Naive thymus-derived CD4-positive, alpha-beta T cell (primary cell): ENCODE measurements around the gene IL36B. TPM values are rescaled to one million over a fixed set of nuclear protein-coding genes. Genes with fewer than 3 reads are reported as not detected.

Experiments
- ATAC-seq: fragments of 150-1000 bp; cut with Tn5 transposase; 2 replicates; pipeline ENCODE4 v1.10.0; 2021; ENCODE audit warnings: mild to moderate bottlenecking, moderate library complexity
- CTCF ChIA-PET: fragments of 350-600 bp; sonication (Branson Sonifier 250); formaldehyde crosslinking; loops from one replicate; lab custom pipeline; 2021; ENCODE audit warnings: antibody characterized with exemption; lab: Charles Lee
- POLR2A ChIA-PET: fragments of 350-600 bp; sonication (Branson Sonifier 250); formaldehyde crosslinking; loops from one replicate; lab custom pipeline; 2021; ENCODE audit warnings: antibody characterized with exemption, inconsistent platforms; lab: Charles Lee
- DNase-seq, 9 donors: peaks; one replicate each; pipeline versions ENCODE4 v3.0.0 to v3.0.0-alpha.2; 2020 to 2022; ENCODE audit warnings: mixed read lengths in 1 of 9
- H3K27ac ChIP-seq: one replicate; pipeline ENCODE4 v1.7.0; 2013; ENCODE audit warnings: mild to moderate bottlenecking, low read depth, low read length, moderate library complexity
- H3K27me3 ChIP-seq, 2 donors: one replicate each; pipeline ENCODE4 v1.7.0; 2013; ENCODE audit warnings: low read length in 2 of 2, mild to moderate bottlenecking in 2 of 2, moderate library complexity in 2 of 2; ENCODE audit not compliant: control insufficient read depth in 2 of 2, insufficient read depth in 2 of 2
- H3K36me3 ChIP-seq, 3 experiments: 1 replicate in 2 of 3; 2 replicates in 1 of 3; pipeline ENCODE4 v1.7.0; 2013; ENCODE audit warnings: low read length in 3 of 3, mild to moderate bottlenecking in 3 of 3, moderate library complexity in 1 of 3; ENCODE audit not compliant: insufficient read depth in 3 of 3, control insufficient read depth in 2 of 3
- H3K4me1 ChIP-seq, 2 donors: one replicate each; pipeline ENCODE4 v1.7.0; 2013; ENCODE audit warnings: low read length in 2 of 2, mild to moderate bottlenecking in 2 of 2, moderate library complexity in 1 of 2; ENCODE audit not compliant: control insufficient read depth in 2 of 2, insufficient read depth in 2 of 2
- H3K4me3 ChIP-seq: 2 replicates; pipeline ENCODE4 v1.7.0; 2013; ENCODE audit warnings: mild to moderate bottlenecking, low read length
- H3K9me3 ChIP-seq, 3 experiments: 1 replicate in 2 of 3; 2 replicates in 1 of 3; pipeline ENCODE4 v1.7.0; 2013; ENCODE audit warnings: low read length in 3 of 3; ENCODE audit not compliant: control insufficient read depth in 2 of 3
- H3K27ac Mint-ChIP-seq, 9 donors: one replicate each; pipeline ENCODE4 v1.8.0; 2020 to 2022; ENCODE audit warnings: mixed read lengths in 9 of 9, mild to moderate bottlenecking in 8 of 9, moderate library complexity in 5 of 9, inconsistent platforms in 2 of 9
- H3K27me3 Mint-ChIP-seq, 5 donors: one replicate each; pipeline ENCODE4 v1.8.0; 2021 to 2022; ENCODE audit warnings: mixed read lengths in 5 of 5, mild to moderate bottlenecking in 1 of 5
- H3K36me3 Mint-ChIP-seq, 5 donors: one replicate each; pipeline ENCODE4 v1.8.0; 2020 to 2022; ENCODE audit warnings: mixed read lengths in 5 of 5, mild to moderate bottlenecking in 3 of 5, inconsistent platforms in 1 of 5
- H3K4me1 Mint-ChIP-seq, 7 donors: one replicate each; pipeline ENCODE4 v1.8.0; 2020 to 2022; ENCODE audit warnings: mixed read lengths in 7 of 7, mild to moderate bottlenecking in 3 of 7, inconsistent platforms in 1 of 7
- H3K4me3 Mint-ChIP-seq, 10 donors: one replicate each; pipeline ENCODE4 v1.8.0; 2020 to 2022; ENCODE audit warnings: mild to moderate bottlenecking in 10 of 10, mixed read lengths in 10 of 10, moderate library complexity in 6 of 10, inconsistent platforms in 2 of 10
- H3K9me3 Mint-ChIP-seq, 11 donors: one replicate each; pipeline ENCODE4 v1.8.0; 2020 to 2022; ENCODE audit warnings: mixed read lengths in 11 of 11, mild to moderate bottlenecking in 4 of 11, inconsistent platforms in 1 of 11, moderate library complexity in 1 of 11
- intact Hi-C, 2 donors: fragments of 100-400 bp; cut with micrococcal nuclease; formaldehyde crosslinking; loops; one replicate each; pipeline ENCODE4 v1.15.1; 2023
- polyA plus RNA-seq, 2 donors: library from polyadenylated mRNA; unstranded; fragments of 300-500 nt; fragmentation: Illumina TruSeq; gene quantifications; one replicate each; pipeline ENCODE4 v1.2.3, GENCODE V29; 2021
- total RNA-seq, 6 experiments: library from RNA in 5 of 6; stranded (reverse) in 5 of 6; gene quantifications; 1 replicate in 5 of 6; 2 replicates in 1 of 6; pipeline ENCODE4 v1.2.3 and lab custom pipeline; 2021 to 2026

The IL36B gene
- total and polyA plus RNA-seq, 7 experiments from 2014 or later: not detected

GRCh38 chr2:112985090-112985489 lies 67.6 kb downstream of the IL36B start:
- intact Hi-C loops: loop anchor here (1.0 to 10.0 kb wide), 8 partner anchors 11 to 390 kb away; no protein-coding TSS in a partner anchor
- ATAC-seq (peak; percentile 95), DNase-seq (peak in 7 of 9 donors; percentile 49 to 74 (median 59))
- Histone ChIP-seq H3K4me3 (no peak overlapping the region), H3K9me3 (peaks cover 0 to 8% (median 5%) of the 10 kb centered on the region in 3 experiments), H3K36me3 (no peaks in the 10 kb centered on the region), H3K4me1 (peaks cover 0 to 32% of the 10 kb centered on the region in 2 donors), H3K27me3 (no peaks in the 10 kb centered on the region), H3K27ac (peak overlapping the region; percentile 43)
- Mint-ChIP-seq H3K27me3 (peaks cover 0 to 4% (median 0%) of the 10 kb centered on the region in 5 donors), H3K9me3 (peaks cover 0 to 18% (median 8%) of the 10 kb centered on the region in 11 donors), H3K4me1 (peaks cover 17 to 36% (median 25%) of the 10 kb centered on the region in 7 donors), H3K36me3 (peaks cover 0 to 19% (median 0%) of the 10 kb centered on the region in 5 donors), H3K27ac (peak overlapping the region; percentile 46 to 87 (median 73)), H3K4me3 (peak overlapping the region in 8 of 10 donors; percentile 0 to 50 (median 12))
- ChIA-PET POLR2A (interaction anchor here (0.9 to 2.8 kb wide), 6 partner anchors 8 to 189 kb away, joined by 3 to 35 read pairs (median 4); partner anchors contain the start of gene PSD4), CTCF (interaction anchor here (0.6 to 2.7 kb wide), 15 partner anchors 10 to 220 kb away, joined by 3 to 26 read pairs (median 4); no protein-coding TSS in a partner anchor)

GRCh38 chr2:112980537-112980936 lies 72.1 kb downstream of the IL36B start:
- ChIA-PET POLR2A (no interaction called here), CTCF (interaction anchor here (1.2 kb wide), 1 partner anchor 96 kb away, joined by 5 read pairs; no protein-coding TSS in a partner anchor)
- H3K4me3 Mint-ChIP-seq: peak overlapping the region in 6 of 10 donors; percentile 14 to 67 (median 48)
- H3K36me3 Mint-ChIP-seq: no peaks in the 10 kb centered on the region
- Histone ChIP-seq H3K27ac (peak overlapping the region; percentile 32), H3K4me3 (no peak overlapping the region), H3K27me3 (no peaks in the 10 kb centered on the region), H3K9me3 (no peaks in the 10 kb centered on the region), H3K4me1 (peaks cover 0 to 37% of the 10 kb centered on the region in 2 donors), H3K36me3 (no peaks in the 10 kb centered on the region)
- DNase-seq (peak in 2 of 9 donors; percentile 11 to 20), ATAC-seq (no peak)
- peaks cover 0 to 6% (median 0%) of the 10 kb centered on the region in 5 donors for H3K27me3 Mint-ChIP-seq
- intact Hi-C loops: loop anchor here in 1 of 2 donors (2.0 to 10.0 kb wide), 3 partner anchors 16 to 394 kb away; no protein-coding TSS in a partner anchor
- peaks cover 22 to 57% (median 32%) of the 10 kb centered on the region in 7 donors for H3K4me1 Mint-ChIP-seq
- H3K27ac Mint-ChIP-seq: peak overlapping the region in 6 of 9 donors; percentile 80 to 97 (median 91)
- H3K9me3 Mint-ChIP-seq: no peaks in the 10 kb centered on the region

GRCh38 chr2:112979731-112980130 lies 72.9 kb downstream of the IL36B start:
- Mint-ChIP-seq H3K4me1 (peaks cover 15 to 49% (median 26%) of the 10 kb centered on the region in 7 donors), H3K9me3 (no peaks in the 10 kb centered on the region), H3K36me3 (no peaks in the 10 kb centered on the region), H3K27me3 (peaks cover 0 to 11% (median 0%) of the 10 kb centered on the region in 5 donors), H3K4me3 (peak overlapping the region in 1 of 10 donors; percentile 3), H3K27ac (peak overlapping the region in 5 of 9 donors; percentile 7 to 87 (median 36))
- ChIA-PET CTCF (interaction anchor here (1.2 kb wide), 1 partner anchor 97 kb away, joined by 5 read pairs; no protein-coding TSS in a partner anchor), POLR2A (interaction anchor here (0.6 to 1.6 kb wide), 4 partner anchors 16 to 153 kb away, joined by 4 to 6 read pairs (median 4); no protein-coding TSS in a partner anchor)
- intact Hi-C loops: loop anchor here in 1 of 2 donors (2.0 to 10.0 kb wide), 3 partner anchors 17 to 395 kb away; no protein-coding TSS in a partner anchor
- H3K27ac ChIP-seq: peak overlapping the region; percentile 32
- ATAC-seq (no peak), DNase-seq (no peak)
- H3K9me3 ChIP-seq: no peaks in the 10 kb centered on the region
- H3K36me3 ChIP-seq: no peaks in the 10 kb centered on the region
- peaks cover 0 to 29% of the 10 kb centered on the region in 2 donors for H3K4me1 ChIP-seq
- H3K4me3 ChIP-seq: no peak overlapping the region
- H3K27me3 ChIP-seq: no peaks in the 10 kb centered on the region

DNA sequence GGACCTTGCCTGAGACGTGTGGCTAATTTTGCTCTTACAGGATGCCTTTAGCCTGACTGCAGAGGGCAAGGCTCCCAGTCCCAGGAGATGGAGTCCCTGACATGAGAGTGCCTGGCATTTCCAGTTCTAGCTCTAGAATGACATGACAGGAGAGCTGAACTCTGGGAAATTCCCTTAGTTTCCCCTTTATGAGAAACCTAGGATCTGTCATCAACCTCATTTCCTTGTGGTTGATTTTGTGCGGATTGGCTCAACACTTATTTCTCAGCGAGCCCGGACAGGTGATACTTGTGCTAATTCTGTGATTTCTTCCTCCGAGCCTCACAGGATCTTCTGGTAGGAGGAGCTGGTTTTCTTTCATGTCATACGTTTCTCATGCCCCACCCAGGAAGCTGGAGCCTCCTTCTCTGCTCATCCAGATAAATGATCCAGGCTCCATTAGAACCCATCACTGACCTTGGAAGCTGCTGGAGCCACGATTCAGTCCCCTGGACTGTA lies 75.1 kb downstream of the IL36B start, which contains the start of gene IL36G:
Gene IL36G (plus strand): TSS at position 448 of the 498 bp plus-strand sequence. CDS start 633 bp downstream, outside the sequence.
- DNase-seq (no peak), ATAC-seq (no peak)
- Mint-ChIP-seq H3K27ac (peak within 1 kb of the TSS in 1 of 9 donors; percentile 7), H3K4me1 (peaks cover 11 to 44% (median 24%) of the 10 kb centered on the region in 7 donors), H3K9me3 (no peaks in the 10 kb centered on the region), H3K27me3 (peaks cover 0 to 17% (median 0%) of the 10 kb centered on the region in 5 donors), H3K4me3 (no peak within 1 kb of the TSS), H3K36me3 (no peaks in the 10 kb centered on the region)
- no peak within 1 kb of the TSS for H3K27ac ChIP-seq
- no peak within 1 kb of the TSS for H3K4me3 ChIP-seq
- H3K27me3 ChIP-seq: no peaks in the 10 kb centered on the region
- intact Hi-C loops: no loop called here
- peaks cover 0 to 25% of the 10 kb centered on the region in 2 donors for H3K4me1 ChIP-seq
- POLR2A ChIA-PET: interaction anchor here (0.8 to 1.5 kb wide), 2 partner anchors 8 to 15 kb away, joined by 3 to 5 read pairs; no protein-coding TSS in a partner anchor
- no peaks in the 10 kb centered on the region for H3K9me3 ChIP-seq
- CTCF ChIA-PET: interaction anchor here (0.6 to 1.6 kb wide), 2 partner anchors 19 to 136 kb away, joined by 3 to 6 read pairs; no protein-coding TSS in a partner anchor
- no peaks in the 10 kb centered on the region for H3K36me3 ChIP-seq

Other genes starting within 250 kb of the IL36B start
- gene IL1B, start 216.1 kb downstream of the IL36B start, total RNA-seq: 100 to 1,000 TPM in 2 of 5 experiments, 1 to 10 TPM in 1, under 1 TPM in 2; 0.17 to 615 (median 1.1) TPM
- not detected for gene IL1B, start 216.1 kb downstream of the IL36B start, polyA plus RNA-seq
- gene IL37, start 141.7 kb downstream of the IL36B start, total RNA-seq: not detected
- not detected for gene IL37, start 141.7 kb downstream of the IL36B start, polyA plus RNA-seq
- not detected for gene IL36G, start 74.9 kb downstream of the IL36B start, total RNA-seq
- not detected for gene IL36G, start 74.9 kb downstream of the IL36B start, polyA plus RNA-seq
- 1 to 10 TPM in 3 of 5 experiments, under 1 TPM in 2; 0.44 to 1.8 (median 1.5) TPM for gene IL36A, start 47.4 kb downstream of the IL36B start, total RNA-seq
- gene IL36A, start 47.4 kb downstream of the IL36B start, polyA plus RNA-seq: 1 to 10 TPM in 1 of 2 donors, not detected in 1; 1.5 TPM
- gene IL36RN, start 6.3 kb upstream of the IL36B start, total RNA-seq: under 1 TPM in 1 of 5 experiments, not detected in 4; 0.07 TPM
- not detected for gene IL36RN, start 6.3 kb upstream of the IL36B start, polyA plus RNA-seq
- not detected for gene IL1F10, start 15.1 kb upstream of the IL36B start, total RNA-seq
- gene IL1F10, start 15.1 kb upstream of the IL36B start, polyA plus RNA-seq: not detected
- gene IL1RN, start 74.7 kb upstream of the IL36B start, total RNA-seq: 10 to 100 TPM in 1 of 5 experiments, 1 to 10 TPM in 4; 1.7 to 14.3 (median 2.3) TPM
- not detected for gene IL1RN, start 74.7 kb upstream of the IL36B start, polyA plus RNA-seq
- 100 to 1,000 TPM in 4 of 5 experiments, 10 to 100 TPM in 1; 96.4 to 399 (median 167) TPM for gene PSD4, start 121.1 kb upstream of the IL36B start, total RNA-seq
- 10 to 100 TPM; 28.0 to 50.4 TPM for gene PSD4, start 121.1 kb upstream of the IL36B start, polyA plus RNA-seq
- gene PAX8, start 226.1 kb upstream of the IL36B start, total RNA-seq: 1 to 10 TPM in 3 of 5 experiments, under 1 TPM in 2; 0.37 to 1.5 (median 1.2) TPM
- gene PAX8, start 226.1 kb upstream of the IL36B start, polyA plus RNA-seq: 1 to 10 TPM in 1 of 2 donors, under 1 TPM in 1; 0.09 to 1.4 TPM